PC-9 (cell line): Measurements from ENCODE around the gene KRTAP9-3.

Source experiments
- EZH2 ChIP-seq: fragments of 200-600 bp; sonication (generic); IDR thresholded peaks from 2 replicates; pipeline ENCODE4 v1.8.0; 2017; ENCODE audit warnings: antibody characterized with exemption, low read depth
- TF ChIP-seq, protein P1 (sequence below): fragments of 200-600 bp; sonication (generic); conservative IDR thresholded peaks from 2 replicates; pipeline ENCODE4 v1.6.1; 2017; ENCODE audit warnings: mixed run types, antibody characterized with exemption, mild to moderate bottlenecking, moderate library complexity

DNA sequence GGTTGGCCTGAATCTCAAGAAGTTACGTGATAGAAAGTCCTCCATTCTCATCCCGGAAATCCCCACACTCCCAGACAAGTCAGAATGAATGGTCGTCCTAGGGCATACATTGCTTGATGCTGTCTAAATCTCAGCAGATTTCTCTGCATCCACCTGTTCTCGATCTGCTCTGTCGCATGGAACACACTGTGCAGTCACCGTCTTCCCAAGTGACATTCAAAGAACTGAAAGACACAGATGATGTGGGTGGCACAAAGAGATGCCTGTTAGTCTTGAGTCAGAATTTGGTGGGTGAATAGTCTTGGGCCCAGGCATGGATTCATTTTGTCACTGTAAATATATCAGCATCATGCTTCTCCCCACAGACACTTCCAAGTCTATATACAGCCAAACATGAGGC is 518 bp upstream of the KRTAP9-3 start:
- TF ChIP-seq, protein P1, sequence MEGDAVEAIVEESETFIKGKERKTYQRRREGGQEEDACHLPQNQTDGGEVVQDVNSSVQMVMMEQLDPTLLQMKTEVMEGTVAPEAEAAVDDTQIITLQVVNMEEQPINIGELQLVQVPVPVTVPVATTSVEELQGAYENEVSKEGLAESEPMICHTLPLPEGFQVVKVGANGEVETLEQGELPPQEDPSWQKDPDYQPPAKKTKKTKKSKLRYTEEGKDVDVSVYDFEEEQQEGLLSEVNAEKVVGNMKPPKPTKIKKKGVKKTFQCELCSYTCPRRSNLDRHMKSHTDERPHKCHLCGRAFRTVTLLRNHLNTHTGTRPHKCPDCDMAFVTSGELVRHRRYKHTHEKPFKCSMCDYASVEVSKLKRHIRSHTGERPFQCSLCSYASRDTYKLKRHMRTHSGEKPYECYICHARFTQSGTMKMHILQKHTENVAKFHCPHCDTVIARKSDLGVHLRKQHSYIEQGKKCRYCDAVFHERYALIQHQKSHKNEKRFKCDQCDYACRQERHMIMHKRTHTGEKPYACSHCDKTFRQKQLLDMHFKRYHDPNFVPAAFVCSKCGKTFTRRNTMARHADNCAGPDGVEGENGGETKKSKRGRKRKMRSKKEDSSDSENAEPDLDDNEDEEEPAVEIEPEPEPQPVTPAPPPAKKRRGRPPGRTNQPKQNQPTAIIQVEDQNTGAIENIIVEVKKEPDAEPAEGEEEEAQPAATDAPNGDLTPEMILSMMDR = no peak
- no peak for TF ChIP-seq EZH2
